ENCODE measurements around the gene SRSF1. TPM values are rescaled to one million over a fixed set of nuclear protein-coding genes. Genes with fewer than 3 reads are reported as not detected.
A peak's percentile ranks its signal among the peaks of the same experiment; 100 is the strongest.

SRSF1 gene
- total RNA-seq, 1 donor: 247 TPM

- Histone ChIP-seq H3K4me3 (ENCODE audit: insufficient read depth, low read length) (no peak overlapping the region), H3K27ac (ENCODE audit: low read depth, low read length) (no peak overlapping the region), H3K4me1 (ENCODE audit: insufficient read depth, low read length) (peaks cover 8% of the 10 kb centered on the region), H4K20me1 (ENCODE audit: insufficient read depth, low read length) (peaks cover 13% of the 10 kb centered on the region), H3K4me2 (ENCODE audit: insufficient read depth, low read length) (no peak overlapping the region), H3K27me3 (ENCODE audit: insufficient read depth, low read length) (no peaks in the 10 kb centered on the region), H2AFZ (ENCODE audit: low read length) (no peak overlapping the region), H3K36me3 (ENCODE audit: insufficient read depth, low read length) (peaks cover 49% of the 10 kb centered on the region), H3K9me3 (ENCODE audit: low read depth, low read length) (no peaks in the 10 kb centered on the region), H3K79me2 (ENCODE audit: insufficient read depth, low read length) (peaks cover 9% of the 10 kb centered on the region)
- DNase-seq (ENCODE audit: insufficient read length, low spot score, missing footprints): no peak
- TF ChIP-seq, protein P1, sequence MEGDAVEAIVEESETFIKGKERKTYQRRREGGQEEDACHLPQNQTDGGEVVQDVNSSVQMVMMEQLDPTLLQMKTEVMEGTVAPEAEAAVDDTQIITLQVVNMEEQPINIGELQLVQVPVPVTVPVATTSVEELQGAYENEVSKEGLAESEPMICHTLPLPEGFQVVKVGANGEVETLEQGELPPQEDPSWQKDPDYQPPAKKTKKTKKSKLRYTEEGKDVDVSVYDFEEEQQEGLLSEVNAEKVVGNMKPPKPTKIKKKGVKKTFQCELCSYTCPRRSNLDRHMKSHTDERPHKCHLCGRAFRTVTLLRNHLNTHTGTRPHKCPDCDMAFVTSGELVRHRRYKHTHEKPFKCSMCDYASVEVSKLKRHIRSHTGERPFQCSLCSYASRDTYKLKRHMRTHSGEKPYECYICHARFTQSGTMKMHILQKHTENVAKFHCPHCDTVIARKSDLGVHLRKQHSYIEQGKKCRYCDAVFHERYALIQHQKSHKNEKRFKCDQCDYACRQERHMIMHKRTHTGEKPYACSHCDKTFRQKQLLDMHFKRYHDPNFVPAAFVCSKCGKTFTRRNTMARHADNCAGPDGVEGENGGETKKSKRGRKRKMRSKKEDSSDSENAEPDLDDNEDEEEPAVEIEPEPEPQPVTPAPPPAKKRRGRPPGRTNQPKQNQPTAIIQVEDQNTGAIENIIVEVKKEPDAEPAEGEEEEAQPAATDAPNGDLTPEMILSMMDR (IDR thresholded peaks at IDR 0.05; ENCODE audit: extremely low read depth, low read depth, low read length): no peak
Measured at GRCh38 chr17:57997085-57997809, 9.8 kb downstream of the SRSF1 start.

DNA sequence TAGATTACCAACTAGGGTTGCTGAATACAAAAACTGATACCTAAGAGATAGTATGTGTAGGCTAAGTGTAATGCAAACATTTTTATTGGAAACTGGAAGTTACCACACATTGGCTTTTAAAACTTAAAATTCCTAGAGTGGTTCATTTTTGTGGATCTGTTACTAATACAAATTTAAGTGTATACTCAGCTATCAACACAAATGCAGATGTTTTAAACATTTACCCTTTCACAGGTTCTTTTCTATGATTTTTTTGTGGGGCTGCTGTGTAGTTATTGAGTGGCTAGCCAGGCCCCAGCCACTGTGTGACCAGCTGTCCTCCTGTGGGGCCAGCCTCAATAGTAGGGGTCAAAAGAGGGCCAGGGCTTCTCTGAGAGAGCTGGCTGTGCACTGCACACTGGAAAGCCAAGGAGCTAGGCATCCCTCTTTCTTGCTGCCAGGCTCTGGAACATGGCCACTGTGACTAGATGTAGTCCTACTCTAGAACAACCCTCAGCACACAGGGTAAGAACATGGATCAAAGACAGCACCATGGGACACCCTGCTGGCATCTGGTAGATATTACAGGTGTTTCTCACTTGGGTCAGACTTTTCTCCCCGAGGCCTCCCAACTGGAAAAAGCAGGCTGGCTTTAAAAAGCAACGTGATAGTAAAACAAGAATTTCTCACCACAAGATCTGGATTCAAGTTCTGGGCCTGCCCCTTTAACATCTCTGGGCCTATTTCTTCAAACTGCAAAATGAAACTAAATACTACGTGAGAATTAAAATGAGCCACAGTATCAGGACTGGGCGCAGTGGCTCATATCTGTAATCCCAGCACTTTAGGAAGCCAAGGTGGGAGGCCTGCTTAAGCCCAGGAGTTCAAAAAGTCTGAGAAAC is 11.7 kb downstream of the SRSF1 start:
- H2AFZ ChIP-seq (ENCODE audit: low read length): no peak overlapping the region
- peak overlapping the region; percentile 4 for H3K27ac ChIP-seq (ENCODE audit: low read depth, low read length)
- no peak overlapping the region for H3K4me3 ChIP-seq (ENCODE audit: insufficient read depth, low read length)
- H3K9me3 ChIP-seq (ENCODE audit: low read depth, low read length): no peaks in the 10 kb centered on the region
- peaks cover 4% of the 10 kb centered on the region for H3K4me1 ChIP-seq (ENCODE audit: insufficient read depth, low read length)
- H3K4me2 ChIP-seq (ENCODE audit: insufficient read depth, low read length): no peak overlapping the region
- TF ChIP-seq, protein P1 (IDR thresholded peaks at IDR 0.05; ENCODE audit: extremely low read depth, low read depth, low read length): peak; percentile 77
- H3K36me3 ChIP-seq (ENCODE audit: insufficient read depth, low read length): peaks cover 38% of the 10 kb centered on the region
- peaks cover 10% of the 10 kb centered on the region for H4K20me1 ChIP-seq (ENCODE audit: insufficient read depth, low read length)
- H3K27me3 ChIP-seq (ENCODE audit: insufficient read depth, low read length): no peaks in the 10 kb centered on the region
- peaks cover 6% of the 10 kb centered on the region for H3K79me2 ChIP-seq (ENCODE audit: insufficient read depth, low read length)
- DNase-seq (ENCODE audit: insufficient read length, low spot score, missing footprints): peak; percentile 91

DNA sequence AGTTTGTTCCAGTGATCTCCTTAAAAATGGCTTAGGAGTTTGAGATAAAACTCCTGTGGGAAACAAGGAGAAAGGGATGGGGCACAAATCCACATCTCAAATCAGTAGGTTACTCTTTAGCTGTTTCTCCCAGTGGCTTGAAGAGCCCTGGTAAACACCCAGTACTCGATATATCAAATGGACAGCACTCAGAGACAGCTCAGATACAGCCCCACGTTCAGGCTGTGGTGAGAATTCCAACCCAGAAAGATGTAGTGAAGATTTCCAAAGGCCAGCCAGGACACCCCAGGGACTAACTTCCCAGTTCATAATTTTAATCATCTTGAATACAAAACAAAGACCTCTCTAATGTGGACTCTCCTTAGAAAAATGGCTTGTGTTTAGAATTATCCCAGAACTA is 12.6 kb downstream of the SRSF1 start:
- peak overlapping the region; percentile 9 for H3K27ac ChIP-seq (ENCODE audit: low read depth, low read length)
- H3K36me3 ChIP-seq (ENCODE audit: insufficient read depth, low read length): peaks cover 34% of the 10 kb centered on the region
- H3K4me2 ChIP-seq (ENCODE audit: insufficient read depth, low read length): no peak overlapping the region
- no peaks in the 10 kb centered on the region for H3K9me3 ChIP-seq (ENCODE audit: low read depth, low read length)
- H3K4me1 ChIP-seq (ENCODE audit: insufficient read depth, low read length): peaks cover 8% of the 10 kb centered on the region
- H3K4me3 ChIP-seq (ENCODE audit: insufficient read depth, low read length): no peak overlapping the region
- peaks cover 6% of the 10 kb centered on the region for H3K79me2 ChIP-seq (ENCODE audit: insufficient read depth, low read length)
- TF ChIP-seq, protein P1 (IDR thresholded peaks at IDR 0.05; ENCODE audit: extremely low read depth, low read depth, low read length): no peak
- H4K20me1 ChIP-seq (ENCODE audit: insufficient read depth, low read length): peaks cover 6% of the 10 kb centered on the region
- H3K27me3 ChIP-seq (ENCODE audit: insufficient read depth, low read length): no peaks in the 10 kb centered on the region
- no peak for DNase-seq (ENCODE audit: insufficient read length, low spot score, missing footprints)
- H2AFZ ChIP-seq (ENCODE audit: low read length): no peak overlapping the region
